Measurements from ENCODE around the gene SORCS1.

DNA sequence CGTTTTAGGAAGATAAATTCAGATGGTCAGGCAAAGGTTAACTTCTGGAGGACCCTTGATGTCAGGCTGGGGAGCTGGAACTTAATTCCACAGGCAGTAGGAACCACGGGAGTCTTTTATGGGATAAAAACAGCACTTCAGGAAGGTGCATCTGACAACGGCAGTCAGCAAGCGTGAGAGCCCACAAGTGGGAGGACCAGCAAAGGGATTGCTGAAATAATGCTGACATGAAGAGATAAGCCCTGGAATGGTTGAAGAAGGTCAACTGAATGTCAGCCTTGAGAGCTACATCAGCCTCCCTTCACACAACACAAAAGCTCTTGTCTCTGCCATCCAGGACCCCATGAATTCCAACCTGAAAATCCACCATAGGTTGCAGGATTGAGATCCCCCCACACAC is 138.8 kb downstream of the SORCS1 start:
- TF ChIP-seq EZH2 (optimal IDR thresholded peaks at IDR 0.05; ENCODE audit: low read depth, low read length) (no peak), EZH2phosphoT487 (IDR thresholded peaks at IDR 0.05; ENCODE audit: low read length) (no peak)
- TF ChIP-seq, protein P1, sequence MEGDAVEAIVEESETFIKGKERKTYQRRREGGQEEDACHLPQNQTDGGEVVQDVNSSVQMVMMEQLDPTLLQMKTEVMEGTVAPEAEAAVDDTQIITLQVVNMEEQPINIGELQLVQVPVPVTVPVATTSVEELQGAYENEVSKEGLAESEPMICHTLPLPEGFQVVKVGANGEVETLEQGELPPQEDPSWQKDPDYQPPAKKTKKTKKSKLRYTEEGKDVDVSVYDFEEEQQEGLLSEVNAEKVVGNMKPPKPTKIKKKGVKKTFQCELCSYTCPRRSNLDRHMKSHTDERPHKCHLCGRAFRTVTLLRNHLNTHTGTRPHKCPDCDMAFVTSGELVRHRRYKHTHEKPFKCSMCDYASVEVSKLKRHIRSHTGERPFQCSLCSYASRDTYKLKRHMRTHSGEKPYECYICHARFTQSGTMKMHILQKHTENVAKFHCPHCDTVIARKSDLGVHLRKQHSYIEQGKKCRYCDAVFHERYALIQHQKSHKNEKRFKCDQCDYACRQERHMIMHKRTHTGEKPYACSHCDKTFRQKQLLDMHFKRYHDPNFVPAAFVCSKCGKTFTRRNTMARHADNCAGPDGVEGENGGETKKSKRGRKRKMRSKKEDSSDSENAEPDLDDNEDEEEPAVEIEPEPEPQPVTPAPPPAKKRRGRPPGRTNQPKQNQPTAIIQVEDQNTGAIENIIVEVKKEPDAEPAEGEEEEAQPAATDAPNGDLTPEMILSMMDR (IDR thresholded peaks at IDR 0.05; ENCODE audit: low read length) = no peak
